DND-41 (cell line): ENCODE data around the gene RWDD3.

ENCODE experiments used
- EZH2 ChIP-seq: IDR thresholded peaks from 3 replicates; pipeline ENCODE4 v1.6.1; 2012; ENCODE audit warnings: borderline replicate concordance, low read depth, mild to moderate bottlenecking, moderate library complexity, low read length, inconsistent platforms; ENCODE audit not compliant: severe bottlenecking
- TF ChIP-seq, protein P1 (sequence below): IDR thresholded peaks from 2 replicates; pipeline ENCODE4 v1.5.1; 2012; ENCODE audit warnings: borderline replicate concordance, low read length, moderate library complexity, mild to moderate bottlenecking; ENCODE audit not compliant: poor library complexity, severe bottlenecking; ENCODE audit errors: extremely low read depth

DNA sequence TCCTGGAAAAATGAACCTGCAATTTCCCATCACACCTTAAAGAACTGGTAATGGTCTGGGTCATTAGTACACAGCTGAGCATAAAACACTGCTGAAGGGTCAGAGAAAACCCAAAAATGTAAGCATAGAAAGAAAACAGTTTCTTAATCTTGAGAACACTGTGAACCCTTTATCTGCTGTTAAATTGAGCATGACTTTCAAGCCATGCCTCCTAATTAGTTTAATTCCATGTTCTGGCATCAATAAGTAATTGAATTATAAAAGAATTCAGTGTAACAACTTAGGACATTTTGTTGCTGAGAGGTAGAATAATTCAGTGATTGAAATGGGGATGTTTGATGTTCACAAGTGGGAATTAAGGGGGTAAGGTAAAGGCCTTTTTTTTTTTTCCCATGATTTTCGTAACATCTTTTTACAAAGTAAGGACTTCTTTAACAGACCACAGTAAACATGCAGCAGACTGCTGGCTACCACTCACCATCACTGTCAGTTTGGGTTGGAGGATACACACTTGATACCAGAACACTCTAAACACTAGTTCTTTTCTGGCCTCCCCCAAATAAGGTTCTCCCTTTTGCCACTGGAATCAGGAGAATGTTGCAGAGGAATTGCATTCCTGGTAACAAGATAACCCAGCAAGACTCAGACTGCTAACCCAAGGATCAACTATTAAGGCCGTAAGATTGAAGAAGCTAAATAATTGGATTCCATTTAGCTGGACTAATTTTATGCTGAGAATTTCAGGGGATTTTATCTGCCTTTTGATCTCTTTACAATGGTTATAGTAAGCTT lies 3.0 kb downstream of the RWDD3 start:
- TF ChIP-seq, protein P1, sequence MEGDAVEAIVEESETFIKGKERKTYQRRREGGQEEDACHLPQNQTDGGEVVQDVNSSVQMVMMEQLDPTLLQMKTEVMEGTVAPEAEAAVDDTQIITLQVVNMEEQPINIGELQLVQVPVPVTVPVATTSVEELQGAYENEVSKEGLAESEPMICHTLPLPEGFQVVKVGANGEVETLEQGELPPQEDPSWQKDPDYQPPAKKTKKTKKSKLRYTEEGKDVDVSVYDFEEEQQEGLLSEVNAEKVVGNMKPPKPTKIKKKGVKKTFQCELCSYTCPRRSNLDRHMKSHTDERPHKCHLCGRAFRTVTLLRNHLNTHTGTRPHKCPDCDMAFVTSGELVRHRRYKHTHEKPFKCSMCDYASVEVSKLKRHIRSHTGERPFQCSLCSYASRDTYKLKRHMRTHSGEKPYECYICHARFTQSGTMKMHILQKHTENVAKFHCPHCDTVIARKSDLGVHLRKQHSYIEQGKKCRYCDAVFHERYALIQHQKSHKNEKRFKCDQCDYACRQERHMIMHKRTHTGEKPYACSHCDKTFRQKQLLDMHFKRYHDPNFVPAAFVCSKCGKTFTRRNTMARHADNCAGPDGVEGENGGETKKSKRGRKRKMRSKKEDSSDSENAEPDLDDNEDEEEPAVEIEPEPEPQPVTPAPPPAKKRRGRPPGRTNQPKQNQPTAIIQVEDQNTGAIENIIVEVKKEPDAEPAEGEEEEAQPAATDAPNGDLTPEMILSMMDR = no peak
- no peak for TF ChIP-seq EZH2
